CD4-positive, alpha-beta T cell treated with Interleukin-1 beta for 1 hour (primary cell): ENCODE results near the gene RTL1.

Experiments used
- DNase-seq, 2 donors: peaks; one replicate each; pipeline ENCODE4 v3.0.0-alpha.2; 2020 to 2022

Gene RTL1

GRCh38 chr14:100881211-100882025, 22.1 kb downstream of the RTL1 start:
- DNase-seq: no peak

DNA sequence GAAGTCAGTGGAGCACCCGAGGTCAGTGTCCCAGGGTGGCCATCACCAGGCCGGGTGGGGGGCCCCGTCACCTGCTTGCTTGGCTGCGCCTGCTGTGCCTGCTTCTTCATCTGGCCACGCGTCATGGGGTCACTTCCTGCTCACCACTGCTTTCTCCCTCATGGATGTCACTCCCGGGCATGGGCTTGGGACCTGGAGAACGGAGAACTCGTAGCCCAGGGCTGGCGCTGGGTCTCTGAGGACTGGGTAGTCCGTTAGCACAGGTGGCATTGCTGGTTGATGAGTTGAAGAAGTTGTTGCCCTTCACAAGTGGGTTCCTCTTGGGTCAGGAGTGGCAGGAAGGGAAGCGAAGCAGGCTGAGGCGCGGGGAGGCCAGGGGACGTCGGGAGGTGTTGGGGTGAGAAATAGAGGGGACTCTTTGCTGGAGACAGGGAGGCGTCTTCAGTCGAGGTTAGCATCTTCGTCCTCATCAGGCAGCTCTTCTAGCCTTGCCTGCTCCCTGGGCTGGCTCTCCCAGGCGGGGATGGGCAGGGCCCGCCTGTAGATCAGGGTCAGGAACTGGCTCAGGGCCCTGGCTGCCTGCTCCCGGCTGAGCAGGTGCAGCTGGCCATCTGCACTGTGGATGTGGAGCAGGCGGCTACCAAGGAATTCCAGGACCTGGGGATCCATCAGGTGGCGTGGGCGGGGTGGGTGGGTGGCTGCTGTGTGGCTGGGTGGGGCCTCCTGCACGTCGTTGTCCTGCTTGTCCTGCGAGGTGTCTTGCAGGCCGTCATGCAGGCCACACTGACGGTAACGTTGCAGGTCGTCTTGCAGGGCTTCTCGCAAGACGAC, 23.0 kb downstream of the RTL1 start:
- DNase-seq: no peak

DNA sequence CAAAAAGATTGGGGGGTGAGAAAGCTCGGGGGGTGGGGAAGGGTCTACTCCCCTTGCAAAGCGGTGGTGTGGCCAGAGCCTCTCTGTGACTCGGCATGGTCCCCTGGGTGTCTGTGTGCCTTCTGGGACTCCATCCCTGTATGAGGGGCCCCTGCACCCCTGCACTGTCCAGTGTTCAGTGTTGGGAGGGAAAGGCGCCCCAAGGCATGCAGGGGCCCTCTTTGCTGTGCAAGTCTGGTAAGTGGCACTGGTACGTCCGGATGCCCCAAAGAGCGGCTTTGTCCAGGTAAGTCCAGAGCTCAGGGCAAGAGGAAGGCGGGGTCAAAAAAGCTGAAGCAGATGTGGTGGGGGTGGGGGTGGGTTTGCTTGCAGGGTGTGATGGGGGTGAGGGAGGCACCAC, 23.7 kb downstream of the RTL1 start:
- no peak for DNase-seq

DNA sequence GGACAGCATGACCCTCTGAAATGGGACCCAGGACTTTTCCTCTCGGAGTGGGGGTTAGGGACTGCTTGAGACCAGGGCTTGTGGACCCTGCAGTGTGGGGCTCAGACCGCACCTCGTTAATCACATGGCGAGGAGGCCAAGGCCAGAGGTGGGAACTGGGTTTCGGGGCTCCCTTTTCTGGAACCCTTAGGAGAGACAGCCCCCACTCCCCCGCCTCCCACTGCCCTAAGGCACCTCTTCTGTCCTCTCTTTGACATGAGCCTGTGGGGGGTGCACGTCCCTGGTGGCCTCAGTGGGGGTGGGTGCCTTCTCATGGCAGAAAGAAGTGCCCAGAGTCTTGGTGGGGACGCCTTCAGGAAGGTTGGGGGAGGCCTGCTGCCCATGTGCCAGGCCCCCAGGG, 24.3 kb downstream of the RTL1 start:
- DNase-seq: no peak

DNA sequence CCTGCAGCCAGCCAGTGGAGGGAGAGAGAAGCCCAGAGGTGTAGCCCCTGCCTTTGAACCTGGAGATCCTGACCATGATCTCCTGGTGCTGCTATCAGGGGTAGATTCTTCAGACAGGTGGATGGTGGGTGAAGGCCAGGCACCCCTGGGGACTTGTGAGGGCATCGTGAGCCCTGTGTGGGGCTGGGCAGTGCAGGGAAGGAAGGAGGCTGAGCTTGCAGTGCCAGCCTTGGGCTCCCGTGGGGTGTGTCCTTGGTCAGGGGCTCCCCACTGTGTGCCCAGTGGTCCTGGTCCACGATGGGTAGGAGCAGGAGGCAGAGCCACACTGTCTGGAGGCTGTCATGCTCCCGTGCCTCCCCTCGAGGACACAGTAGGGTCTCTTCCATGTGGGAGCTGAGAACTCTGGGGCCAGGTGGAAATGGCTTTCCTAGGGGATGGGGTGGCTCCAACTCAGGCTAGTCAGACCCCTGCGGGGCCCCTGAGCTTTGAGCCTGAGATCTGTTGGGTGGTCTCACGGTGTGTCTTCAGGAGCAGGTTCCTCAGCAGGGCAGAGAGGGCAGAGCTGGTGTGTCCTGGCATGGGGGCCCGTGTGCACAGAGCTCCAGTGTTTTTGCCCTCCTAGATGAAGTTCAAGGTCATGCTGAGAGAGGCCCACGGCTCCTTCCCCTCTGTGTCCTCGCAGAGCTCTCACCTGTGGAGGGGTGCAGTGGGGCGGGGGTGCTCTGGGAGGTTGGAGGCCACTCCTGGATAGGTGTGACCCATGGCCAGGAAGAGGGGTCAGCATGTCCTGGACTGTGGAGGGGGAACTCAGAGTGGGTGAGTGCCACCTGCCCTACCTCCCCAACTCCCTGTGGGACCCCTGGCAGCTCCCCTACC, 25.0 kb downstream of the RTL1 start:
- DNase-seq: no peak

GRCh38 chr14:100875861-100876590, 27.5 kb downstream of the RTL1 start:
- no peak for DNase-seq

DNA sequence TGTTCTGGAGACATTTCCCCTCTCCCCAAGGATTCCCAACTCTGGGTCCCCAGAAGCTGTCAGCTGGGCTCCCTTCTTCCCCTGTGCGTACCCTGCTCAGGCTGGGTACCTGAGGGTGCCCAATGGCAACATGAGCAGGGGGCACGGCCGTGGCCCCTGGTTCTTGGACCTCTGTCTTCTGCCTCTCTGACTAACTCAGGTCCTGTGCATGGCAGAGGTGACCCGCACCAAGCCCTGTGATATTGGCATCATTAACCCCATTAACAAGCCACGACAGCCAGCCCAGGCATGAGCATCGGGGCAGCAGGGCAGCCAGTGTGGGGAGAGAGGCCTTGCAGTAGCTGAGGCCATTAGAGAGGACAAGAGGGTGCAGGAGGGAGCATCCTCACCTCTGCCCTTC, 28.4 kb downstream of the RTL1 start:
- DNase-seq: no peak

DNA sequence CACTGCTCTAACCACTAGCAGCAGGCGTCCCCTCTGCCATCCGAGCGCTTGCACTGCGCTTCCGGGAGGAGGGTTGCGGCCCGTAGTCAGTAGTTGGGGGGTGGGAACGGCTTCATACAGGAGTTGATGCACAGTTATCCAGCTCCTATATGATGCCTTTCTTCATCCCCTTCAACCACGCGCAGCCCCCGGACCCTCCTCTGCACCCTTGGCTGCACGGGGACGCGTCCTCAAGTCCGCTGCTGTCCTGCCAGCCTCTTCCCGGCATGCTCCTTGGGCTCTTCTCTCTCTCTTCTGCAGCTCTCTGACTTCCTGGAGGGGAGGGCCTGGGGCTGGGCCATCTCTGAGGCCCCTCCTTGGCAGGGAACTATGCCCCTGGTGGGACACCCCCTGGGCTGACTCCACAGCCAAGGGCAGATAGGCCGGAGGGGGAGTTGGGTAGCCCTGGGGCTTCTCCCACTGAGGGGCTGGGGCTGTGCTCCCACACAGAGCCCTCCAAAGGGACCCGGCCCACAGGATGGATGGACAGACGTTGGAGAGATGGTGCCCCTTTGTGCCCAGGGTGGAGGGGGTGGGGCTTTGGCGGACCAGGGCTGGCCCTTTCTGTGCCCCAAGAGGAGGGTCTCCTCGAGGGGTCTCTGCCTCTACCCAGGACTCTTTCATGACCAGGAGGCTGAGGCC, 29.0 kb downstream of the RTL1 start:
- no peak for DNase-seq

DNA sequence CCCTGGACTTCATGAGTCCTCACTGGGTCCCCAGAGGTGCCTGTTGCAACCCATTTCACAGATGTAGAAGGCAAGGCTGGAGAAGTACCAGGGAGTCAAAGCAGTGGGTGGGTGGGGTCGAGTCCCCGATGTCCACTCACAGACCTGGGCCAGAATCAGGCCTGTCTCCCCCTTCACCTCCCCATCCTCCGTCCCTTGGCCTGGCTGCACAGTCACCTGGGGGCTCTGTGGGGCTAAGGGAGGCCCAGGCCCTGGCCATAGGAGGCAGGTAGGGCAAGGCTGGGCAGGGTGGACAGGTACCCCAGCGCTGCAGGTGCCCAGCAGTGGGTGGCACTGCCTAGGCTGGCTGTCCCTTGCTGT, 29.5 kb downstream of the RTL1 start:
- DNase-seq: no peak

DNA sequence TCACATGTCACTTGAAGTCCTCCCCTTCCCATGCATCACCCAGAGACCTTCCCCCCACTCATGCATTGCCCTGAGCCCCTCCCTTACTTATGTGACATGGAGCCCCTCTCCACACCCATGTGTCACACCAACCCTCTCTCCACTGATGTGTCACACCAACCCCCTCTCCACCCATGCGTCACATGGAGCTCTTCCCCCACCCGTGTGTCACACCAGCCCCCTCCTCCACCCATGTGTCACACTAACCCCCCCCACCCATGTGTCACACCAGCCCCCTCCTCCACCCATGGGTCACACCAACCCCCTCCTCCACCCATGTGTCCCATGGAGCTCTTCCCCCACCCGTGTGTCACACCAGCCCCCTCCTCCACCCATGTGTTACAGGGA, 30.4 kb downstream of the RTL1 start:
- DNase-seq: no peak

- no peak for DNase-seq
Observed at GRCh38 chr14:100872259-100873095, 31.0 kb downstream of the RTL1 start.

- no peak for DNase-seq
Observed at GRCh38 chr14:100871234-100872186, 32.0 kb downstream of the RTL1 start.

- DNase-seq: no peak
Observed at GRCh38 chr14:100868621-100869370, 34.7 kb downstream of the RTL1 start.

DNA sequence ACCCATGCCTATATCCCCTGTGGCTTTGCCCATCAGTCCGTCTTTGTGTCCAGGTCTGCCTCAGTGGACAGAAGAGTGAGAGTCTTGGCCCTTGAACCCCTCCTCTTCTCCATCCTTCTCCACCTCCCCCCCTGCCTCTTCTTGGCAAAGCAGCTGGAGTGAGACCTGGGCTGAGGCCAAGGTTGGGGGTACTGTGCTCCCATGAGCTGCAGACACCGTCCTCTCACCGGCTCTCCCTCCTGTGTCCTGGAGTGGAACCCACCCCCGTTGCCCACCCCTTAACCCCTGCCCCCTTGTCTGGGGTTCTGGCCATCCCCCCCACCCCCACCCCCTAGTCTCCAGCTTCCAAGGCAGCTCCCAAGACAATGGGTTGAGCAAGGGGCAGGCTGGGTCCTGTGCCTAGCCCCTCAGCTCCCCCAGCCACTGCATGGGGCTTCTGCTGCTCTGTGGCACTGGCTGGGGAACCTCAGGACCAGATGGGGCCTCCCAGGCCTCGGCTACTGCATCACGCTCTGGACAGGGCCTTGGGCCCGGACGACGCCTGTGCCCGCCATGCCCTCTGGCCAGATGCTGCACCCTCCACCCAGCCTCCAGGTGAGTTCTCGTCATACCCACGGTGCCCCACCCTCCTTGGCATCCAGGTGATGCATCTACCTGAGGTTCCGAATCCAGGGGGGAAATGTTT, 35.7 kb downstream of the RTL1 start:
- no peak for DNase-seq

GRCh38 chr14:100866666-100867630, 36.6 kb downstream of the RTL1 start:
- no peak for DNase-seq

- DNase-seq: no peak
Observed at GRCh38 chr14:100865682-100866591, 37.6 kb downstream of the RTL1 start.
